Neural crest cell (in vitro differentiated cells): ENCODE results near the gene WNT9A. TPM values are rescaled to one million over a fixed set of nuclear protein-coding genes. Genes with fewer than 3 reads are reported as not detected.
"Not testable (repeated sequence)": the region's sequence is repeated elsewhere in the genome, so short reads cannot be mapped to it uniquely, and the experiment has no call there.

ENCODE experiments used
- DNase-seq: peaks from one replicate; pipeline ENCODE4 v3.0.0; 2021; ENCODE audit warnings: low read depth, mixed read lengths, low spot score
- H3K27ac Mint-ChIP-seq: one replicate; pipeline ENCODE4 v1.8.0; 2021; ENCODE audit warnings: mild to moderate bottlenecking, mixed read lengths; ENCODE audit not compliant: unreplicated experiment
- H3K27me3 Mint-ChIP-seq: 2 replicates; pipeline ENCODE4 v1.8.0; 2021; ENCODE audit warnings: low read depth, mild to moderate bottlenecking, mixed read lengths
- H3K36me3 Mint-ChIP-seq: 2 replicates; pipeline ENCODE4 v1.8.0; 2021; ENCODE audit warnings: low read depth, mild to moderate bottlenecking, mixed read lengths
- H3K4me1 Mint-ChIP-seq: 2 replicates; pipeline ENCODE4 v1.8.0; 2021; ENCODE audit warnings: mixed read lengths
- H3K4me3 Mint-ChIP-seq: one replicate; pipeline ENCODE4 v1.8.0; 2021; ENCODE audit warnings: mild to moderate bottlenecking, mixed read lengths
- H3K9me3 Mint-ChIP-seq: 2 replicates; pipeline ENCODE4 v1.8.0; 2021; ENCODE audit warnings: mixed read lengths
- CTCF ChIP-seq: fragments of 200-600 bp; sonication (generic); conservative IDR thresholded peaks from 2 replicates; pipeline ENCODE4 v1.5.0; 2021; ENCODE audit warnings: antibody characterized with exemption, mild to moderate bottlenecking
- total RNA-seq: library from RNA; stranded (reverse); gene quantifications from 2 replicates; pipeline ENCODE4 v1.2.1, GENCODE V29; 2021

Gene WNT9A
- total RNA-seq, 1 donor from 2014 or later: 0.54 TPM

- not testable (repeated sequence) for H3K36me3 Mint-ChIP-seq, H3K27ac Mint-ChIP-seq, DNase-seq, H3K4me1 Mint-ChIP-seq, H3K4me3 Mint-ChIP-seq, H3K9me3 Mint-ChIP-seq, H3K27me3 Mint-ChIP-seq
Measured at GRCh38 chr1:227971643-227972282, 24.0 kb upstream of the WNT9A start.

- not testable (repeated sequence) for H3K27me3 Mint-ChIP-seq, H3K4me3 Mint-ChIP-seq, DNase-seq, H3K27ac Mint-ChIP-seq, H3K36me3 Mint-ChIP-seq, H3K9me3 Mint-ChIP-seq, H3K4me1 Mint-ChIP-seq
Measured at GRCh38 chr1:227971216-227971615, 23.5 kb upstream of the WNT9A start.

GRCh38 chr1:227970076-227970995 lies 22.6 kb upstream of the WNT9A start:
- H3K27me3 Mint-ChIP-seq, DNase-seq, H3K27ac Mint-ChIP-seq, H3K9me3 Mint-ChIP-seq, H3K36me3 Mint-ChIP-seq, H3K4me3 Mint-ChIP-seq, H3K4me1 Mint-ChIP-seq: not testable (repeated sequence)

- DNase-seq, H3K9me3 Mint-ChIP-seq, H3K36me3 Mint-ChIP-seq, H3K27me3 Mint-ChIP-seq, H3K4me3 Mint-ChIP-seq, H3K27ac Mint-ChIP-seq, H3K4me1 Mint-ChIP-seq: not testable (repeated sequence)
Measured at GRCh38 chr1:227967815-227968214, 20.1 kb upstream of the WNT9A start.

GRCh38 chr1:227966733-227967132 lies 19.0 kb upstream of the WNT9A start:
- H3K4me3 Mint-ChIP-seq, H3K36me3 Mint-ChIP-seq, H3K4me1 Mint-ChIP-seq, H3K9me3 Mint-ChIP-seq, DNase-seq, H3K27ac Mint-ChIP-seq: not testable (repeated sequence)
- H3K27me3 Mint-ChIP-seq: peaks cover 16% of the 10 kb centered on the region

- Mint-ChIP-seq H3K4me3 (no peak overlapping the region), H3K9me3 (no peaks in the 10 kb centered on the region), H3K27ac (no peak overlapping the region), H3K4me1 (no peaks in the 10 kb centered on the region), H3K27me3 (peaks cover 32% of the 10 kb centered on the region), H3K36me3 (no peaks in the 10 kb centered on the region)
- no peak for DNase-seq
- no peak for TF ChIP-seq CTCF
Measured at GRCh38 chr1:227961651-227962466, 14.1 kb upstream of the WNT9A start.

- Mint-ChIP-seq H3K36me3 (no peaks in the 10 kb centered on the region), H3K9me3 (peaks cover 2% of the 10 kb centered on the region), H3K27ac (no peak overlapping the region), H3K4me3 (no peak overlapping the region), H3K27me3 (peaks cover 50% of the 10 kb centered on the region), H3K4me1 (no peaks in the 10 kb centered on the region)
- TF ChIP-seq CTCF: no peak
- DNase-seq: no peak
Measured at GRCh38 chr1:227959325-227959860, 11.7 kb upstream of the WNT9A start.
